ENCODE results near the gene NRXN3.

DNA sequence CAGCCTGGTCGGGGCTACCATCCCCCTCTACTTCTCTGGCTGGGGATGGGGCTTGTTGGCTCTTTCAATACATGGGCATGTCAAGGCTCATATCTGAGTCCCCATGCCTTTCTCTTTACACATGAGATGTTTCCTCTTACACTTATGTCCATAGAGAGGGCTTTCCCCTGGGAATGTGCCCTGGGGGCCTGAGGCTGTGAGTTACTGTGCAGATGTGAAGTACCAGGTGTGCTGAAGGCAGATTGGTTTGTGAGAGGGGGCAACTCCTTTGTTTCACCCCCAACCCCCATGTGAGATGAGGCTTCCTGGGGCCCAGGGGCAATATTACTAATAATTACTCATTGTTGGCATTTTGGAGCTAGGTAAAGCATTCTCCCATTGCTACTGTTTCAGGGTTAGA, 32.8 kb downstream of the NRXN3 start:
- TF ChIP-seq GATA3 (IDR thresholded peaks at IDR 0.05; ENCODE audit: low read depth, low read length) (no peak), GATA2 (IDR thresholded peaks at IDR 0.05; ENCODE audit: low read depth, low read length) (no peak)

Measured in SH-SY5Y (cell line).